HG02884 (cell line): ENCODE data around the gene SLC25A15.
"Not testable (repeated sequence)": the region's sequence is repeated elsewhere in the genome, so short reads cannot be mapped to it uniquely, and the experiment has no call there.

Experiments
- ATAC-seq: cut with Tn5 transposase; IDR thresholded peaks from one replicate; pipeline ENCODE4 v1.9.1; 2021; ENCODE audit warnings: mild to moderate bottlenecking, moderate library complexity; ENCODE audit not compliant: unreplicated experiment

SLC25A15 gene

GRCh38 chr13:40780822-40781401 lies 8.5 kb upstream of the SLC25A15 start:
- no peak for ATAC-seq

- no peak for ATAC-seq
Observed at GRCh38 chr13:40781717-40782116, 7.7 kb upstream of the SLC25A15 start.

GRCh38 chr13:40782971-40783370 lies 6.4 kb upstream of the SLC25A15 start:
- ATAC-seq, result not testable (repeated sequence)

- no peak for ATAC-seq
Observed at GRCh38 chr13:40784540-40784939, 4.9 kb upstream of the SLC25A15 start.

GRCh38 chr13:40786568-40786996 lies 2.8 kb upstream of the SLC25A15 start:
- no peak for ATAC-seq

GRCh38 chr13:40787062-40787461 lies 2.3 kb upstream of the SLC25A15 start:
- ATAC-seq, result no peak

- not testable (repeated sequence) for ATAC-seq
Observed at GRCh38 chr13:40788540-40789274, 704 bp upstream of the SLC25A15 start.

- no peak for ATAC-seq
Observed at GRCh38 chr13:40790154-40790616, 774 bp downstream of the SLC25A15 start.

GRCh38 chr13:40792284-40793051 lies 3.1 kb downstream of the SLC25A15 start:
- no peak for ATAC-seq

GRCh38 chr13:40793339-40793738 lies 3.9 kb downstream of the SLC25A15 start:
- ATAC-seq, result no peak

GRCh38 chr13:40794414-40795368 lies 5.3 kb downstream of the SLC25A15 start:
- no peak for ATAC-seq

GRCh38 chr13:40796649-40797048 lies 7.2 kb downstream of the SLC25A15 start:
- no peak for ATAC-seq

- peak; percentile 54 for ATAC-seq
Observed at GRCh38 chr13:40798380-40798779, 9.0 kb downstream of the SLC25A15 start.

GRCh38 chr13:40799508-40799907 lies 10.1 kb downstream of the SLC25A15 start:
- no peak for ATAC-seq

- ATAC-seq, result no peak
Observed at GRCh38 chr13:40800559-40800958, 11.1 kb downstream of the SLC25A15 start.

- ATAC-seq, result no peak
Observed at GRCh38 chr13:40801255-40802217, 12.1 kb downstream of the SLC25A15 start.

GRCh38 chr13:40803316-40803715 lies 13.9 kb downstream of the SLC25A15 start:
- ATAC-seq, result no peak

GRCh38 chr13:40806241-40806640 lies 16.8 kb downstream of the SLC25A15 start:
- no peak for ATAC-seq

- no peak for ATAC-seq
Observed at GRCh38 chr13:40809471-40809870, 20.1 kb downstream of the SLC25A15 start.
